Neural cell (in vitro differentiated cells): ENCODE data around the gene GAPVD1. TPM values are rescaled to one million over a fixed set of nuclear protein-coding genes. Genes with fewer than 3 reads are reported as not detected.

ENCODE experiments used
- H2AFZ ChIP-seq: fragments of 200-600, 300-800 bp; sonication (generic), shearing (Covaris generic); 2 replicates; pipeline ENCODE4 v1.6.0; 2014; ENCODE audit warnings: low read depth, mild to moderate bottlenecking, antibody characterized with exemption, low read length, moderate library complexity
- H3F3A ChIP-seq: fragments of 200-600 bp; shearing (Covaris generic); 2 replicates; pipeline ENCODE4 v1.6.1; 2016; ENCODE audit warnings: mild to moderate bottlenecking, moderate library complexity, mixed read lengths, antibody characterized with exemption, low read length; ENCODE audit not compliant: insufficient read depth, poor library complexity, severe bottlenecking
- H3K27ac ChIP-seq: fragments of 200-600, 300-800 bp; sonication (generic), shearing (Covaris generic); 2 replicates; pipeline ENCODE4 v1.5.1; 2014; ENCODE audit warnings: mild to moderate bottlenecking, low read length, moderate library complexity
- H3K27me3 ChIP-seq: fragments of 300-800, 200-600 bp; sonication (generic), shearing (Covaris generic); 2 replicates; pipeline ENCODE4 v1.6.0; 2014; ENCODE audit warnings: mild to moderate bottlenecking, low read depth, low read length, moderate library complexity; ENCODE audit not compliant: insufficient read depth
- H3K36me3 ChIP-seq: fragments of 300-800, 200-600 bp; sonication (generic), shearing (Covaris generic); 2 replicates; pipeline ENCODE4 v1.5.1; 2014; ENCODE audit warnings: mild to moderate bottlenecking, antibody characterized with exemption, low read length, moderate library complexity; ENCODE audit not compliant: insufficient read depth
- H3K4me2 ChIP-seq: fragments of 300-800, 200-600 bp; sonication (generic), shearing (Covaris generic); 2 replicates; pipeline ENCODE4 v1.6.0; 2014; ENCODE audit warnings: mild to moderate bottlenecking, low read length
- H3K4me3 ChIP-seq: fragments of 300-800, 200-600 bp; sonication (generic), shearing (Covaris generic); 2 replicates; pipeline ENCODE4 v1.5.1; 2014; ENCODE audit warnings: mild to moderate bottlenecking, low read length, moderate library complexity
- H3K79me2 ChIP-seq: fragments of 200-600 bp; shearing (Covaris generic); replicated peaks from 2 replicates; pipeline ENCODE4 v1.6.0; 2014; ENCODE audit warnings: mild to moderate bottlenecking, low read length, moderate library complexity; ENCODE audit not compliant: insufficient read depth
- H3K9ac ChIP-seq: fragments of 300-800, 200-600 bp; sonication (generic), shearing (Covaris generic); 2 replicates; pipeline ENCODE4 v1.6.1; 2016; ENCODE audit warnings: mild to moderate bottlenecking, low read length, mixed read lengths
- H3K9me2 ChIP-seq: fragments of 200-600 bp; shearing (Covaris generic); 2 replicates; pipeline ENCODE4 v1.6.1; 2016; ENCODE audit warnings: mild to moderate bottlenecking, low read length, mixed read lengths; ENCODE audit not compliant: insufficient read depth
- H3K9me3 ChIP-seq: fragments of 200-600, 300-800 bp; sonication (generic), shearing (Covaris generic); 2 replicates; pipeline ENCODE4 v1.6.1; 2016; ENCODE audit warnings: mild to moderate bottlenecking, mixed run types, low read length, moderate library complexity, mixed read lengths
- H4K20me1 ChIP-seq: fragments of 200-600 bp; shearing (Covaris generic); 2 replicates; pipeline ENCODE4 v1.6.1; 2016; ENCODE audit warnings: mild to moderate bottlenecking, mixed run types; ENCODE audit not compliant: insufficient read depth
- CTCF ChIP-seq: fragments of 450-650 bp; IDR thresholded peaks from 2 replicates; pipeline ENCODE4 v1.5.1; 2014; ENCODE audit warnings: antibody characterized with exemption, mild to moderate bottlenecking, moderate library complexity; ENCODE audit not compliant: poor library complexity, severe bottlenecking
- EP300 ChIP-seq: fragments of 450-650 bp; conservative IDR thresholded peaks from 2 replicates; pipeline ENCODE4 v1.6.1; 2014; ENCODE audit warnings: antibody characterized with exemption, mild to moderate bottlenecking, moderate library complexity; ENCODE audit not compliant: poor library complexity, severe bottlenecking
- EZH2 ChIP-seq: fragments of 200-600, 300-800 bp; shearing (Covaris generic), sonication (generic); IDR thresholded peaks from 2 replicates; pipeline ENCODE4 v1.6.1; 2014; ENCODE audit warnings: antibody characterized with exemption, low read length, borderline replicate concordance, mild to moderate bottlenecking; ENCODE audit not compliant: insufficient read depth, poor library complexity, severe bottlenecking
- MXI1 ChIP-seq: fragments of 450-650 bp; conservative IDR thresholded peaks from 2 replicates; pipeline ENCODE4 v1.6.1; 2014; ENCODE audit warnings: antibody characterized with exemption, mild to moderate bottlenecking; ENCODE audit not compliant: poor library complexity, severe bottlenecking
- POLR2AphosphoS5 ChIP-seq: IDR thresholded peaks from 2 replicates; pipeline ENCODE4 v1.6.1; 2012
- RAD21 ChIP-seq: fragments of 450-650 bp; conservative IDR thresholded peaks from 2 replicates; pipeline ENCODE4 v1.6.1; 2014; ENCODE audit warnings: antibody characterized with exemption, mild to moderate bottlenecking, moderate library complexity
- REST ChIP-seq: IDR thresholded peaks from 2 replicates; pipeline ENCODE4 v1.6.1; 2012; ENCODE audit warnings: borderline replicate concordance
- SMC3 ChIP-seq: fragments of 450-650 bp; conservative IDR thresholded peaks from 2 replicates; pipeline ENCODE4 v1.6.1; 2014; ENCODE audit warnings: antibody characterized with exemption, mild to moderate bottlenecking, moderate library complexity; ENCODE audit not compliant: poor library complexity
- TAF1 ChIP-seq: IDR thresholded peaks from 2 replicates; pipeline ENCODE4 v1.6.1; 2012; ENCODE audit warnings: low read depth
- polyA plus RNA-seq: library from polyadenylated mRNA; depleted of rRNA; stranded (reverse); fragments of >200 nt; gene quantifications from 2 replicates; pipeline ENCODE4 v1.2.3, GENCODE V29; 2014
- small RNA-seq, 3 experiments: library from RNA; depleted of rRNA; stranded (forward); fragments of <200 nt; gene quantifications; one replicate each; pipeline ENCODE3, GENCODE V24; 2012

Gene GAPVD1
- polyA plus RNA-seq, 1 donor from 2014 or later = 49.2 TPM

GRCh38 chr9:125416517-125416916 is 154.9 kb downstream of the GAPVD1 start:
- no peak overlapping the region for H3K9ac ChIP-seq
- no peaks in the 10 kb centered on the region for H3K9me2 ChIP-seq
- TF ChIP-seq POLR2AphosphoS5 = no peak
- no peak for TF ChIP-seq EP300
- no peak for TF ChIP-seq REST
- TF ChIP-seq MXI1 = no peak
- no peak for TF ChIP-seq EZH2
- no peak for TF ChIP-seq TAF1
- no peak for TF ChIP-seq CTCF
- TF ChIP-seq RAD21 = no peak
- TF ChIP-seq SMC3 = no peak
- no peaks in the 10 kb centered on the region for H4K20me1 ChIP-seq
- H3K27ac ChIP-seq = no peak overlapping the region
- no peaks in the 10 kb centered on the region for H3K9me3 ChIP-seq
- H3K4me2 ChIP-seq = no peak overlapping the region
- H3F3A ChIP-seq = no peaks in the 10 kb centered on the region
- H2AFZ ChIP-seq = no peak overlapping the region
- H3K36me3 ChIP-seq = no peaks in the 10 kb centered on the region
- no peaks in the 10 kb centered on the region for H3K79me2 ChIP-seq
- H3K27me3 ChIP-seq = no peaks in the 10 kb centered on the region
- H3K4me3 ChIP-seq = no peak overlapping the region

Small RNAs within 50 kb of the gene (small RNA-seq; reads per million reads assigned to genes)
- gene AL354710.1 = 0 reads per million in 3 experiments
- 0 reads per million in 3 experiments for gene RNU6-1020P

Other genes starting within 250 kb of the GAPVD1 start
- 30.0 and 43.2 TPM in 2 replicates for gene SCAI, start 118.3 kb upstream of the GAPVD1 start, polyA plus RNA-seq
- gene PPP6C, start 72.0 kb upstream of the GAPVD1 start, polyA plus RNA-seq = 21.4 and 25.1 TPM in 2 replicates
- 58.2 and 67.2 TPM in 2 replicates for gene RABEPK, start 61.3 kb upstream of the GAPVD1 start, polyA plus RNA-seq
- gene HSPA5, start 20.5 kb upstream of the GAPVD1 start, polyA plus RNA-seq = 17.6 and 20.7 TPM in 2 replicates